HG03469 (cell line): ENCODE data around the gene SORCS3.

ENCODE experiments used
- ATAC-seq: cut with Tn5 transposase; IDR thresholded peaks from one replicate; pipeline ENCODE4 v1.9.1; 2021; ENCODE audit warnings: mild to moderate bottlenecking, moderate library complexity, moderate number of reproducible peaks; ENCODE audit not compliant: unreplicated experiment

The SORCS3 gene

GRCh38 chr10:105243381-105243780, 602.3 kb downstream of the SORCS3 start:
- no peak for ATAC-seq

DNA sequence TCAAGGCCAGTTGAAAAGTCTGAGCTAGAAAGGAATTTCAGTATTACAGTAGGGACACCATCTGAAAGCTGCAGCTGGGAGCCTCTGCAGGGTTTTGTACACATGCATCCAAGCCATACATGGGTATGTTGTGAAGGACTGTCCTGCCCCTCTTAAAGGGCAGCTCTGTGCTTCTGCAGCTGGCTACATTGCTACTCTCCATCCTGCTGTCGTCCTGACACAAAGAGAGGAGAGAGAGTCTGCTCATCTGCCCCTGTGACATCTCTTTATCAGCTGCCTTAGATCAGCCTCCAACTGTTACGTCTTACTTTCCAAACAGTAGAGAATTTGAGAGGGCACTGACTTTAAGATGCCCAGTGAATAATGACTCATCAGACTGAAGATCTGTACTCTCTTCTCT, 602.7 kb downstream of the SORCS3 start:
- no peak for ATAC-seq

- ATAC-seq: no peak
These were observed 606.9 kb downstream of the SORCS3 start for GRCh38 chr10:105247831-105248499.

GRCh38 chr10:105252911-105253310, 611.8 kb downstream of the SORCS3 start:
- ATAC-seq: no peak

- no peak for ATAC-seq
These were observed 612.6 kb downstream of the SORCS3 start for GRCh38 chr10:105253515-105254212.

GRCh38 chr10:105258036-105258673, 617.1 kb downstream of the SORCS3 start:
- no peak for ATAC-seq

DNA sequence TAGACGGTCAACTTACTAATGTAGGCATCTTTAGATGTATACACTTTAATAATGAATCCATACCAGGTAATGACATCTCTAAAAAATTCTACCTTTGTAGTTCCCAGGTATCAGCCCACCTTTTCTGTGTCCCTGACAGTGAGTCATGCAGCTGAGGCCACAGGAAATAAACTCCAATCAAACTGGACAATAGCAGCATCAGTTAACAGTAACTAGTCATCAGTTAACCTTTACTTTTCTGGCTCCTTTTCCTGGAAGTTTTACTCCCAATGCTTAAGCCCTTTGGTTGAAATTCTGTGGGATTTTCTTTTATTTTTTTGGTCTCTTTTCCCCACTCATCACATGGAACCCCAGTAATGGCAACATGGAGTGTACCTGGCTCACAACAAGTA, 617.6 kb downstream of the SORCS3 start:
- ATAC-seq: no peak

- ATAC-seq: no peak
These were observed 618.1 kb downstream of the SORCS3 start for GRCh38 chr10:105259201-105259600.

DNA sequence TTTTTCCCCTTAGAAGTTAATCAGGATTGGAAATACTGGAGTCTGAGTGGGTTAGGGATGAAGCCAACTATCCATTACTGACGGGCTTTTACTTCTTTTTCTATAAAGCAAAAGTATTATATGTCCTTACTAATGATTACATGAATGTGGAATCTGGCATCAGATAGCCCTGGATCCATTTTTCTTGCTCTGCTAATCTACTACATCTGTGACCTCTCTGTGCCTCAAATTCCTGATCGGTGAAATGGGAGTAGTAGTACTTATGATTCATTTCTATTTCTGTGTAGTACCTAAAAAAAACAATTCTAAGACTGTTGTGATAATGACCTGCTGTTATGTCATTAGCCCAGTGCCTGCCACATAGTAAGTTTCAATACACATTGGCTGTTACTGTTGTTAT, 621.6 kb downstream of the SORCS3 start:
- ATAC-seq: no peak

DNA sequence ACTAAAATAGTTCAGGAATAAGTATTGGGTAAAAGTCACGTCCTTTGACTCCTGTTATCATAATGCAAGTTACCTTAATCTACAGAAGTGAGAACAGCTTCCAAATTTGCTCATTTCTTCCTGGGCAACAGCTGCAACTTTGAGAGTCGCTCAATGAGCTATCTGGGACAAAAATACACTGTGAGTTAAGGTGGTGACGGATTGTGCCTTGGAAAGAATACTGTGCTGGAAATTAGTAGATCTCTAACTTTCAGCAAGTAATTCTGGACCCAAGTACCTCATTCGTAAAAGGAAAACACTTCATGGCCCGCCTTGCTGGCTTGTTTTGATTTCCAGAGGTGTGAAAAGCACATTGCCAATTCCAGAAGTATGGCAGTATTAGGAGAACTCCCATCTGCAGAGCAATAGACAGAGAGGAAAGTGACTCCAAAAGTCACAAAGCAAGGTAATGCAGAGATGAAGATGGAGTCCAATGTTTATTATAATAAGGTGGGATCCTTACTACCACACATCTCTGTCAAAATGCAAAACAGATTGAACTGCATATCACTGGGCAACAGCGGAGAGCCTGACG, 626.0 kb downstream of the SORCS3 start:
- ATAC-seq: no peak

- no peak for ATAC-seq
These were observed 627.9 kb downstream of the SORCS3 start for GRCh38 chr10:105268961-105269360.

GRCh38 chr10:105269689-105270088, 628.6 kb downstream of the SORCS3 start:
- ATAC-seq: no peak

DNA sequence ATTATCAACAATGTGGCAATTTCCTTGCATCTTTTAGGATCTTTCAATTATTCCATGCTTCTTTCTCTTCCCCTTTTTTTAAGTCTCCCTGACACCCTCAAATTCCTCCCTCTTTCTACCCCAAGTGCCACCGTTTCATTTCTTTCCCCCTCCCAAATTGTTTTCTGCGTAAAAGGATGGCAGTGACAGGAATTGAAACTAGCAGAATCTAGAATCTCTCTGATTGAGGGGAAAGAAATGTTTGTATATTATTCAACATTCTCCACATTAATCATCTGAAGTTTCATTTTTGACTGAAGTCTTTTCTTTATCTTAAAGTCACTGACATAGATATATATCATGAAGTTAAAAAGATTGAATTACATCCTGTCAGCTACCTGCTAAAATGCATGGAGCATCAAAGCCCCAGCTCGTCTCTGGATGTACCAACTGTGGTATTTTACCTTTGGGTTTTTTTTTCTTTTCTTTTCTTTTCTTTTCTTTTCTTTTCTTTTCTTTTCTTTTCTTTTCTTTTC, 633.5 kb downstream of the SORCS3 start:
- ATAC-seq: no peak

DNA sequence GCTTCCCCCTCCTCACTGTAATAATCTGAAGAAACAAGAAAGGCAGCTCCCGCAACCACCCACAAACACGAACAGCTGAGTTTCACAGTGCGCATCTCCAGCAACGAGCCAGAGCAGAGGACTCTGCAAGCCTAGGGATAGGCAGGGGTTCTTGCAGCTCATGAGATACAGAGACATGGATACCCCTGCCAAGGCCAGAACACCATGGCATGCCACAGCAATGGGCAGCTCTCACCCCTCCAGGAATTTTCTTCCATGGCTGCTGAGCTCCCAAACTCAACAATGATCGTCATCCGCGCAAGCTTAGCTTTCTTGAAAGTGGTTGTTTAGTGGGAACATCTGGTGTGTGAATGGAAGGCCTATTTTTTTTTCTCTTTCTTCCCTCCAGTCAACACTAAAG, 637.3 kb downstream of the SORCS3 start:
- no peak for ATAC-seq

DNA sequence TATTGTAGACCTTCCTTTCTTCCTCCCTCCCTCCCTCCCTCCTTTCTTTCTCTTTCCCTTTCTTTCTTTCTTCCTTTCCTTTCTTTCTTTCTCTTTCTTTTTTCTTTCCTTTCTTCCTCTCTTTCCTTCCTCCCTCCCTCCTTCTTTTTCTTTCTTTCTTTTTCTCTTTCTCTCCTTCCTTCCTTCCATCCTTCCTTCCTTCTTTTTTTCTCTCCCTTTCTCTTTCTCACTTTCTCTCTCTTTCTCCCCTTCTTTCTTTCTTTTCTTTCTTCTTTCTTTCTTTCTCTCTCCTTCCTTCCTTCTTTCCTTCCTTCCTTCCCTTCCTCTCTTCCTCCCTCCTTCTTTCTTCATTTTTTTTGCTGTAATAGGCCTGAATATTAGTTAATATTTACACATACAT, 638.0 kb downstream of the SORCS3 start:
- ATAC-seq: no peak

DNA sequence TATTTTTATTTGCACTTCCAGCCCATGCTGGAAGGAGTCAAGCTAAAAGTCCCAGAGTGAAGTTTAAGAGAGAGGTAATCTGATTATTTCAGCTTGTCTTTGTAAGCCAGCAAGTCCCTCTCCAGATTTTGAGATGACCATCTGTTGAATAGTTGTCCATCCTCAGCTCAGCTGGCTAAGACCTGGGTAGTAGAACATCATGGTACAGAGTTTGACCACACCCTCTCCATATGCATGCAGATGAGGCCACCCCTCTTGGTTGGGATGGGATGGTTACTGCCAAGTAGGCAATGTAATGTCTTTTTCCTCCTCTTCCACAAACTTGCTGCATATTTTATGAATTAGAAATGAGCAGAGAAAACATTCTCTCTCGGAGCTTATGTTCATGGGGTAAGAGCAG, 639.8 kb downstream of the SORCS3 start:
- no peak for ATAC-seq

- no peak for ATAC-seq
These were observed 643.6 kb downstream of the SORCS3 start for GRCh38 chr10:105284476-105285215.

DNA sequence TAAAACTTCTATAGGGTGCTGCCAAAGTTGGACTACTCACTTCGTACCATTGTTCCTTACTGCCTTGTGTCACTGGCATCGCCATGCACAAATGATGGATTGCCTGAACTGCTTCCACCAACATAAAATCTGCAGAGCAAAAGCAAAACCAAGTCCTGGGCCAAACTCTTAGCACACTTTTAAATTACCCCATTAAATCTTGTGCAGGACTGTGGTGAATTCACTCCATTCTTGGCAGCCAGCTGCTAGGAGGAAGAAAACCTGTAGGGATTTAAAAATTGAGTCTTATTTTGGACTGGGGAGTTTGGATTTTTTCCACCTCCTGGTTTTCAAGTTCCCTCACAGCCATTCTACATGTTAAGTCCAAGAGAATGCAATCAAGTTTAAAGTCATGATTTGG, 646.9 kb downstream of the SORCS3 start:
- ATAC-seq: no peak

DNA sequence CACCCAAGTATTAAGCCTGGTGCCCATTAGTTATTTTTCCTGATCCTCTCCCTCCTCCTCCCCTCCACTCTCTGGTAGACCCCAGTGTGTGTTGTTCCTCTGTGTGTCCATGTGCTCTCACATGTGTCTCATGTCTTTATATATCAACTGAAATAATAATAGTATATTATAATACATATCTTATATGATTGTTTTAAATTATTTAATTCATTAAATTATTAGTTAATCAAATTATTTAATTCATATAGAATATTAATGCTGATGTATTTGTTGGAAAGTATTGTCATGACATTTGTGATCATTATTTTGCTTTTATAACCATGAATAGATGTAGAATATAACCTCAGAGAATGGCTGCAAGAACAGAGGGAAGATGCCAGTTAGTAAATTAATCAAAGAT, 647.5 kb downstream of the SORCS3 start:
- no peak for ATAC-seq

DNA sequence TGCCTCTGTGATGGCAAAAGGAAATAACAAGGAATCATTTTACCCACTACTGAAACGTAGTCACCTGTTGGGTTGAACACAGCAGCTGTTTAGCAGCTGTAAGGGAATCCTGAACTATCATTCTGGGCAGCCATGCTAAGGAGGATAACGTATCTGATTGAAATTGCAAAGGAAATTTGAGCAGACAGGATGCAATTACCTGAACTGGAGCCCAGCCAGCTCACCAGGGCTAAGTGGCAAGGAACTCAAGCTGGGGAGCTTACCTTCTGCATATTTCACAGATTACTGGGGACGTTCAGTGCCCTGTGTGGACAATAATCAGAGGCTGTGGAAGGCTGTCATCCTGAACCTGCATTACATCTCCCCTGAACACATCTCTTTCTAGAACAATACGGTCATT, 650.5 kb downstream of the SORCS3 start:
- no peak for ATAC-seq

DNA sequence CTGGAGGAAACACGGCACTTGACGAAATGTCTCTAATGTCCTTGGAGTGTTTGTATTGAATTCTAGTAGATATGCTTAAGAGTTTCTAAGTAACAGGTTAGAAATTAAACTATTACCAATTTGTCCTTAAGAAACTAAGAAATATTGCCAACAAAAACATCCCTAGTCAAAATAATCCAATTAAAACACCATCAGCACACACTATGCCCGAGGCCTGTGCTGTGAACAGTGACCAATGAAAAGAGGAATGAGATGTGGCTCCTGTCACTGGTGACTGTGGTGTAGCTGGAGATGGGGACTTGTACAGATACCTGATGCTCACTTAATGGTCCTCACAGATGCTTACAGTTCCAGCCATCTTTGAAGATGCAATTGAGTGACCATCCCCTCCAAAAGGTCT, 651.1 kb downstream of the SORCS3 start:
- ATAC-seq: no peak
